A204.1 (cell line): ENCODE results near the gene RNPEPL1.

ENCODE experiments used
- FAIRE-seq: peaks from 2 replicates; lab custom pipeline; 2012; peaks lifted over from hg19 to GRCh38; lab: Jason Lieb, UNC

RNPEPL1 gene

DNA sequence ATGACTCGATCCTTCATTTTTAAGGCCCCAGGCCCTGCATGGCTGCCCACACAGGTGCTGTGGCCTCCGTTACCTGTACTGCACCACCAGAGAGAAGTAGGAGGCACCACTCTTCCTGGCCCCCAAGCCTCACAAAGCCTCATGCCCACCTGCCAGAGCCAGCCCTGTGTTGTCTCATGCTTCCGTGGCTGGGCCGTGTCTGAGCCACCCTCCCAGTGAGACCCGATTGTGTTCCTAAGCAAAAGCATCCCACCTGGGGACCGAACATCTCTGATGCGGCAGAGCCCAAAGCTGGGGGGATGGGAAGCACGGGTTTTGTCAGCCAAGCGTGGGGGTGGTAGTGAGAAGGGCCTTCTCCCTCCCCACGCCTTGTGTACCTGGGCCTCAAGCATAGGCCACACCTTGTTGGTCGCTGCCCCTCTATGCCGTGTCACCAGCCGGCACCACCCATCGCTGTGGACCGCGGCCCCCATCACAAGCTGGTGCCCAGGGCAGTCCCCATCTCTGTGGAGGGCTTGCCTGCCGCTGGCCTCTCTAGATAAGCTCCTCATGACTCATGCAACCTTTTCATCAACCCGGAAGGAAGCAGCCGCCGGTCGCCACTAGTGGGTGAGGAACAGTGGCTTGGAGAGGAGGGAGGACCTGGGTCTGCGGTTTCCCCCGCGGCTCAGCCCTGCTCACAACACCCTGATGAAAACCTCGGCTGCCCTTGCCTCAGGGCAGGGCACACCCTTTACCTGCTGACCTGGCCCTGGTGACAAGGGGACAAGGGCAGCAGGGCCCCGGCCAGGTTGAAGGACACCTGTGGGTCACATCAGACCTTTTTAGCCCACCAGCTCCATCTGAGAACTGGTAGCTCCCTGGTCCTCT, 2.7 kb upstream of the RNPEPL1 start:
- no peak for FAIRE-seq

DNA sequence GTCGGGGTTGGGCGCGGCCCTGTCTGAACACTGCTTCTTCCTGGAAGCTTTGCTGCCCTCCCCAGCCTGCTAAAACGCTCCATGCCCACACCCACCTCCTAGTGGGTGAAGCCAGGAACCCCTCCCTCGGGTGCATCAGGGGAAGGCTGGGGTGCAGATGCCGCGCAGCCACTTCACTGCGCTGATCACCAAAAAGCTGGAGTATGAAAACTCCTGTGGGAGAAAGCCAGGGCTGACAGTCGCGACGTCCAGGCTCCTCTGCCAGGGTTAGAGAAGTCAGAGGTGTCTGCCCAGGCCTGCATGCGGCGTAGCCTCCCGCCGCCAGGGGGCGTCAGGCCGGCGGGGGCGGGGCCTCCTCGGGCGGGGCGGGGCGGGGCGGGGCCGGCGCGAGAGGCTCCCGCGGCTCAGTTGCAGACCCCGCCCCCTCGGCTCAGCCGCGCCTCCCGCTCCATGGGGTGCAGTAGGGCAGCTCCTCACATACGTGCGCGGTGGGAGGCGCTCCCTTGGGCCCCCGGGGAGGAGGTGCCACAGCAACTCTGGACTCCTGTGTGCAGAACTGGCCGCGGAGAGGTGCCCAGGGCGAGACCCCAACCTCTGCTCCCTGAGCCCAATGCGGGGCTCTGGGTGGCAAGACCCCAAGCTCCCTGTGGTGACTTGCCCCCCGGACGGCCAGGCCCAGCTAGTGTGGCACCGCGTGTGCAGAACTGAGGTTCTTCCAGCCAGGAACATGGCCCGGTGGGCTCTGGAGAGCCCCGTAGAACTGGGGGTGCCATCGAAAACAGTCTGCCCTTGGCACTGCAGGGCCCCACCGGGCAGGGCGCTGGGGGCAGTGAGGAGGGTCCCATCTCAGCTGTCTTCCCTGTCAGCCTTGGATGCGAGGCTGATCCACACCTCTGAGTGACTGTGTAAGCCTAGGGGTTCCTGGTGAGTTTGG, 1.8 kb upstream of the RNPEPL1 start:
- FAIRE-seq, result no peak

DNA sequence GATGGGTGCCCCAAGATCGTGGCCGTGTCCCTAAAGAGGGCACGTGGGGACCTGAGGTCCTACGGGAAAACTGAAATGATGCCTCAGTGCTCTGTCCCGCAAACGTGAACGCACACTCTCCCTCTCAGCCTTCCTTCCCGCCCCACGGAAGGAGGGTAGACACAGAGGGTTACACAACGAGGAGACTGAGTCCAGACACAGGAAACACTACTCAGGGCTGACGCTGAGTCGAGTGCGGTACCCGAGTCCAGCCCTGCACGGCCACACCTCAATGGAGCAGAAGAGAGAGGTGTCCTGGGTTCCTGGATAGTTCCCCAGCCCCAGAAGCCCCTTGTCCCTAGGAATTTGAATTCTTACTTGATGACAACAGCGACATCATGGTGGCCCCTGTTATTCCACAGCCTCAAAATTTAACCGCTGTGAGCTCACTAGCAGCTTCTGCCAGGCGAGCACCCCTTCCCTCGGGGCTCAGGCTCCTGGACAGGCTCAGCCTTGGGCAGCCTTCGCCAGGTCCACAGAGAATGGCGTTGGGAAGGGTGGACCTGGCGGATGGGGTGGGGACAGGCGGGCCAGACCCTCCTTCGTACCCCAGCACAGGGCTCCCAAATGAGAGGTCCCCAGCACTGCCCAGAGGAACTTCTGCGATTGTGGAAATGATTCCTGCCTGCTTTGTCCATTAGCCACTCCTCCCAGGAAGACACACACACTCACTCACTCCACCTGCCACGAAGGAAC, 980 bp upstream of the RNPEPL1 start:
- FAIRE-seq, result no peak

DNA sequence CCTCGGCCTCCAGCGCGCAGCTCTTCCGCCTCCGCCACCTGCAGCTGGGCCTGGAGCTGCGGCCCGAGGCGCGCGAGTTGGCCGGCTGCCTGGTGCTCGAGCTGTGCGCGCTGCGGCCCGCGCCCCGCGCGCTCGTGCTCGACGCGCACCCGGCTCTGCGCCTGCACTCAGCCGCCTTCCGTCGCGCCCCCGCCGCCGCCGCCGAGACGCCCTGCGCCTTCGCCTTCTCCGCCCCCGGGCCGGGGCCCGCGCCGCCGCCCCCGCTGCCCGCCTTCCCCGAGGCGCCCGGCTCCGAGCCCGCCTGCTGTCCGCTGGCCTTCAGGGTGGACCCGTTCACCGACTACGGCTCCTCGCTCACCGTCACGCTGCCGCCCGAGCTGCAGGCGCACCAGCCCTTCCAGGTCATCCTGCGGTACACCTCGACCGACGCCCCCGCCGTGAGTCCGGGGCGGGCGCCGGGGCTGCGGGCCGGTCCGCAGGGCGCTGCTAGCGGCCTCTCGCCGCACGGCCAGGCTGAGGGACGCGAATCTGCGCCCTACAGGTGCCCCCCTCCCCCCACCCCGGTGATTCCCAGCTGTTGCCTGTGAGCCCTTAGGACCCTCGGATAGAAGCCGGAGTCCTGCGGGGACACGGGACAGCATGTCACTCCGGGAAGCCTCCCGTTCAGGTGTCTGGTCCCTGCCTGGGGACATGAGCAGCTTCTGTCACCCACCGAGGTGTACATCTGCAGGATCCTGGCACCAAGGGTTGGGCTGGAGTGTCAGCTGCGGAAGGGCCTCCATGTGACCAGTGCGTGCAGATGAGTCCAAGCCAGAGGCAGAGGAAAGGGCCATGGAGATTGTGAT, 616 bp downstream of the RNPEPL1 start:
- no peak for FAIRE-seq

DNA sequence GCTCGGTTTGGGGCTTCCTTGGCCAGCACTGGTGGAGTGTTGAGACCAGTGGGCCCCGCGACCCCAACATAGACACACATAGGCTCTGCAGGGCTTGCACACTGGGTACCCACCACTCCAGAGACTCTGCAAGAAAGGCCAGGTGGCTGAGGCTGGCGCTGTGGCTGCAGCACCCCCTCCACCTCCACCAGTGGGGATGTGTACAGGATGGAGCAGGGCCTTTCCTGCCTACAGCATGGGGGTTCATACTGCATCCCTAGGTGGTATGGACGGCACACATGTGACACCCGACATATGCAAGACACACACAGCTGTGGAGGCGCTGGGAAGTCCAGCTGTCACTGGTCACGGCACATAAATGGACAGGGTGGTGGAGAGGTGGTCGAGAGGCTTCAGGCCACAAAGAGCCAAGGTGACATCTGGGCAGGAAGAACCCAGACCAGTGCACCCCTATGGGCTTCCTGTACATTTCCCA, 1.3 kb downstream of the RNPEPL1 start:
- FAIRE-seq, result no peak

DNA sequence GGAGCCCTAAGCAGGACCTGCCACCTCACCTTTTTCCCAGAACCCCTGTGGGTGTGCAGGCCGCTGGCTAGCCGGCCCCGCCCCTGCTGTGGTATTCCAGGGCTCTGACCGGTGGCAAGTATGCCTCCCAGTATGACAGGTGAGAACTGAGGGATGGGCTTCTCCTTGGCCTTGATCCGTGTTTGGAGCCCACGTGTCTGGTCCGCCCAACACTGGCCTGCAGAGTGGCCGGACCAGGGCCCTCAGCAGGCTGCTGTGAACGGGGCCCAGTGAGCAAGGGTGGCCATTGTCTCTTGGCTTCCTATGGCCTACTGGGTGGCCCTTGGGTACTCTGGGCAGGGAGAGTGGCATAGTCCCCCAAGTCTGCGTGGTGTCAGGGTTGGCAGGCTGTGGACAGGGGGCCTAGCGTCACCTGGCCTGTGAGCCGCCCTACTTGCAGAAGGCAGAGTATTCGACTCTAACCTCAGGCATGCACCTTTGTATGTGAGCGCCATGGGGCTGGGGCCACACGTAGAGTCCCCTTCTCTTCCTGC, 1.8 kb downstream of the RNPEPL1 start:
- FAIRE-seq, result no peak

DNA sequence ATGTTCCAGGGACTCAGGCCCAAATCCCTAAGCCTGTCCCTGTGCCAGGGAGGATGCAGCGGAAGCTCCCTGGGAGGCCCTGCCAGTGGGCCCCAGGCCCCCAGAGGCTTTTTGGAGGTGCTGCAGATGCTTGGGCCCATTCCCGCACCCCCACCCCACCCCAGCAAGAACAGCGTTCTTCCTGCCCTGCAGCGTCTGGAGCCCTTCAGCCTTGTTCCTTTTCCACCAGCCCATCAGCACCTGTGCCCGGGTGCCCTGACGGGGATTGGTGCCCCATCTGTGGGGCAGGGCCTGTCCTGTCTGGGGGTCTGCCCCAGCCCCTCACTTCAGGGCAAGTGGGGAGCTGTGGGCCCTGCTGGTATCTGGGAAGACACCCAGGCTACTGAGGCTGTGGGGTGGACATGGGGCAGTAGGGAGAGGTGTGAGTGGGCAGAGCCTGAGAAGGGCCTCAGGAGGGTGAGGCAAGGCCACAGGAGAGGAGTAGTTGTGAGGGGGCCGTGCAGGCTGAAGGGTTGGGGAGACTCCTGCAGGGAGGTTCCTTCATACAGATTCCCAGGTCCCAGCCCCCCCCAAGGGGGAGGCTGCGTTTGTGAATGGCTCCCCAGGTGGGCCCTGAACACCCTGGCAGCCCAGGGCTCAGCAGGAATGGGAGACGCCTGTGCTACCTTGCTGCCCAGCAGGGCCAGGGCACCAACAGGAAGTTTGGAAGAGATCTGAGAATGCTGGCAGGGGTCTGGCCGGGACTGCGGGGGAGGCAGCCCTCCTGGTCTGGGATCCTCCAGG, 2.4 kb downstream of the RNPEPL1 start:
- FAIRE-seq, result no peak

DNA sequence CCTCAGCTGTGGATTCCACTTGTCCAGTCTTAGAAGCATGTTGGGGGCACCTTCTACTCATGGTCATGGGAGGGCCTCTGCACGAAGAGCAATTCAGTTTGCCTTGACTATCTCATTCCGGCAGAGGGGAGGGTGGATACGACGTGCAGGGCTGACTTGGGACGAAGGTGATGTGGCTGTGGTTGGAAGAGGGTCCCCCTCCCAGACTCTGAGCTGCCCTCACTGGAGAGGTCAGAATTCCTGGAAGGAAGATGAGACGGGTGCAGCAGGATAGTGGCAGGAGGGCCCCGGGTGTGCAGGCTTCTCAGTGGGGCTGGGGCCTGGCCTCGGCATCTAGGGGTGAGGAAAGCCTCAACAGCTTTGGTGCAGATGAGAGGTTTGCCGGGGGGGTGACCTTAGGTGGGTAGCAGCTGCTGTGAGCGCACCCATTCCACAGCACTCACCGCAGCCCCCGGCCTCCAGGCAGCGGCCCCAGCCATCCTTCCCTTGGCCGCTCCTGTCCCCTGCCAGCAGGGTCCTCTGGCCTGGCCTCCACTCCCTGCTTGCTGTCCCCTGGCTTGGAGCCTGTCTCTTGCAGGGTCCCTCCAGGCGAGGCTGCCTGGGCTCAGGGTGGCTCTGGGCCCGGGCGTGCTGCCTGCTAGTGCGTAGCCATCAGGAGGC, 3.2 kb downstream of the RNPEPL1 start:
- no peak for FAIRE-seq

DNA sequence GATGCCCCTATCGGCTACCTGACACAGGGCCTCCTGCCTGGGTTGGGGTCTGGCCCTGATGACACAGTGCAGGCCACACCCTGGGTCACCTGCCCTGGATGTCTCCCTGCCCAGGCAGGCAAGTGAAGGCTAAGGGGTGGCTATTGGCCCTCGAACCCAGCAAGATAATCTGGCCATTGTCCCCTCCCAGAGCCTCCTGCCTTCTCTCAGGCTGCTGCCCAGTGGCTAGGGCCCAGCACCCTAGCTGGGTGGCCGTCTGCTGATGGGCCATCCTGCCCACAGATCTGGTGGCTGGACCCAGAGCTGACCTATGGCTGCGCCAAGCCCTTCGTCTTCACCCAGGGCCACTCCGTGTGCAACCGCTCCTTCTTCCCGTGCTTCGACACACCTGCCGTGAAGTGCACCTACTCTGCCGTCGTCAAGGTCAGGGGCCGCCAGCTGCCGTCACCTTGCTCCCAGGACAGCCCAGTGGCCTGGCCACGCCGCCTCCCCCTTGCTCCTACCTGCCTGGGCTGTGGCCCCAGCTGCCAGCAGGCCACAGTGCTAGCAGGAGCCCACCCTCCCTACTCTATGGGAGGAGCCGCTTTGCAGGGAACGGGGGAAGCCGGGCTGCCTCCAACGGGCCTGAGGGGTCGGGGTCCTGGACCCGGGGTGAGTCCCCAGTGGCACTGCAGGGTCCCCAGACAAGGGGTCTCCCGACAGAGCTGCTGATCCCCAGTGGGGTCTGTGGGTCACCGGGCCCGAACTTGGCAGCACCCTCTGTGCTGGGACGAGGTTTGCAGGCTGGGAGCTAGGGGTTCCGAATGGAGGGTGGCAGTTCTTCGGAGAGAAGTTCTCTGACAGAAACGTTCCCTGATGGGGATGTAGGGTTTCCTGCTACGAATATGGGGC, 4.1 kb downstream of the RNPEPL1 start:
- FAIRE-seq, result no peak

DNA sequence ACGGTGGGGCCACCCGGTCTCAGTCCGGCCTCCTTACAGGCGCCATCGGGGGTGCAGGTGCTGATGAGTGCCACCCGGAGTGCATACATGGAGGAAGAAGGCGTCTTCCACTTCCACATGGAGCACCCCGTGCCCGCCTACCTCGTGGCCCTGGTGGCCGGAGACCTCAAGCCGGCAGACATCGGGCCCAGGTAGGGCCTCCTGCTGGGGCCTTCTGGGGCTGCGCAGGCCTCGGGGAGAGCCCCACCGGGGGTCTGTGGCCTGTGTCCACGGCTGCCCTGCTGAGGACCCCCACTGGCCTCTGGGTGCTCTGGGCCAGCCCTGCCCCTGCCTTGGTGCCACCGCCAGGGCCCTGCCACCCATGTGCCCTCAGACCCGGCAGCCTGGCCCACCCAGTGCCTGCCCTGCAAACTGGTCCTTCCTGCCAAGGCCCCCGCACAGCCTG, 4.8 kb downstream of the RNPEPL1 start:
- no peak for FAIRE-seq

DNA sequence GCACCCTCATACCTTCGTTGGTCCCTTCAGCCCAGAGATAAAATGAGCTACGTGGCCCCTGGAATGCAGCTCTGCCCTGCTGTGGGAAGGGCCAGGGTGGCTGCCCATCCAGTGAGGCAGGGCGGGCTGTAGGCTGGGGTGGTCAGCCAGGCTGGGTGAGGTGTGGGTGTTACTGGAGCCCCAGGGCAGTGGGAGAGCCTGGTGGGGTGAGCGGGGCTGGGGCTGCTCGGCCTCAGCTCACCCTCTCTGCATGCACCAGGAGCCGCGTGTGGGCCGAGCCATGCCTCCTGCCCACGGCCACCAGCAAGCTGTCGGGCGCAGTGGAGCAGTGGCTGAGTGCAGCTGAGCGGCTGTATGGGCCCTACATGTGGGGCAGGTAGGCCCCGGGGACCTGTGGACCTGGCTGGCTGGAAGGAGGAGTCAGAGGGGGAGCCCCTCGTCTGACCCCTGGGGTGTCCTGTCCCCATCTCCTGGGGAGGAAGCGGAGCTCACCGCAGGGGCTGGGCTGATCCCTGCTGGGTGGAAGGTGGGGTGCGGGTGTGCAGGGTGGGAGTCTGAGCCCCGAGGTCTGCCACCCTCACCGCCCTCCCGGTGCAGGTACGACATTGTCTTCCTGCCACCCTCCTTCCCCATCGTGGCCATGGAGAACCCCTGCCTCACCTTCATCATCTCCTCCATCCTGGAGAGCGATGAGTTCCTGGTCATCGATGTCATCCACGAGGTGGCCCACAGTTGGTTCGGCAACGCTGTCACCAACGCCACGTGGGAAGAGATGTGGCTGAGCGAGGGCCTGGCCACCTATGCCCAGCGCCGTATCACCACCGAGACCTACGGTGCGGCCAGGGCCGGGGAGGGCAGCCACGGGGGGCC, 5.5 kb downstream of the RNPEPL1 start:
- FAIRE-seq, result no peak

DNA sequence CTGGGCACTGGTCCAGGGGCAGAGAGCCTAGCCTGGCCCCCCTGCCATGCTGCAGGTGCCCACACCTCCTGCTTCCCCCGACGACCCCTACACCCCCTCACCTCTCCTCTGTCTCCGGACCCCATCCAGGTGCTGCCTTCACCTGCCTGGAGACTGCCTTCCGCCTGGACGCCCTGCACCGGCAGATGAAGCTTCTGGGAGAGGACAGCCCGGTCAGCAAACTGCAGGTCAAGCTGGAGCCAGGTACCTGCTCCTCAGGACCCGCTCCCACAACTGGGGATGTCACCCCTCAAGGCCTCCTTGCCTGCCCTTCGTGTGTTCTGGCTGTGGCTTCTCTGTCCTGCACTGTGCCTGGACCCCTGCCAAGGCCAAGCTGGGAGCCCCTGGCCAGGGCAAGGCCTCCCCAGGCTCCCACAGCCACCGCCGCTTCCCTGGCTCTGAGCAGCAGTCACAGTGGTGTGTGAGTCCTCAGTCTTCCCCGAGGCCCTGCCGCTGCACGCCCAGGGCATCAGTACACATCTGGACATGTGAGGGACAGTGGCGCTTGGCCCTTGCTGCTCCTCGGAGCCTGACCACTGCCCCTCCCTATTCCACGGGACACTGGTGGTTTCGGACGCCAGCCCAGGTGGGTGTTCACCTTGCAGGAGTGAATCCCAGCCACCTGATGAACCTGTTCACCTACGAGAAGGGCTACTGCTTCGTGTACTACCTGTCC, 6.3 kb downstream of the RNPEPL1 start:
- FAIRE-seq, result no peak

DNA sequence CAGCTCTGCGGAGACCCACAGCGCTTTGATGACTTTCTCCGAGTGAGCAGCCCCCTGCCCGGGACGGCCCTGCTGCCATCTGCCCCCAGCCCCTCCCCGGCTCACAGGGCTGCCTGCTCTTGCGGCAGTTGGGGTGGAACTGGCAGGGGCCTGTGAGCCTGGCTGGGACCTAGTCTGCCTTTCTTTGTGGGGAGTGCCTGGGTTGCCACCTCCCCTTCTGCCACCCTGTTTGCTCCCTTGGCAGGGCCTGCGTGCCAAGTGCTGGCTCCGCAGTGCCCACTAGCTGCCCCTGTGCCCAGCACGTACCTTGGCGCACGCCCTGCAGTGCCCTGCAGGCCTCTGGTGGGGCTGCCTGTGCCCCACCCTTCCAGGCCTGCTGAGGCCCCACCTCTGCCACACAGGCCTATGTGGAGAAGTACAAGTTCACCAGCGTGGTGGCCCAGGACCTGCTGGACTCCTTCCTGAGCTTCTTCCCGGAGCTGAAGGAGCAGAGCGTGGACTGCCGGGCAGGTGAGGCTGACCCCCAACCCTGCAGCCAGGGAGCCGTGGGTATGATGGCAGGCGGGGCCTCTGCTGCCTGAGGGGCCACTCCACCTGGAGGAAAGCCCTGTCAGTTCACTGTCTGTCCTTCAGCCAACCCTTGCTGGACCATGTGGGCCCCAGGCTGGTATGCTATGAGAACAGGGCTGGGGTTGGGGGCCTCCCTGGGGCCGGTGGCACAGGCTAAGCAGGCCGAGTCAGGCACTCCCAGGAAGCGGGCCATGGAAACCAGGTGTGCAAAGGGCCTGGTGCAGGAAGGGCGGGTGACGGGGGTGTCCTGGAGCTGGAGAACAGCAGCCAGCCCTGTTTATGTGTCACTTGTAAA, 7.0 kb downstream of the RNPEPL1 start:
- no peak for FAIRE-seq

DNA sequence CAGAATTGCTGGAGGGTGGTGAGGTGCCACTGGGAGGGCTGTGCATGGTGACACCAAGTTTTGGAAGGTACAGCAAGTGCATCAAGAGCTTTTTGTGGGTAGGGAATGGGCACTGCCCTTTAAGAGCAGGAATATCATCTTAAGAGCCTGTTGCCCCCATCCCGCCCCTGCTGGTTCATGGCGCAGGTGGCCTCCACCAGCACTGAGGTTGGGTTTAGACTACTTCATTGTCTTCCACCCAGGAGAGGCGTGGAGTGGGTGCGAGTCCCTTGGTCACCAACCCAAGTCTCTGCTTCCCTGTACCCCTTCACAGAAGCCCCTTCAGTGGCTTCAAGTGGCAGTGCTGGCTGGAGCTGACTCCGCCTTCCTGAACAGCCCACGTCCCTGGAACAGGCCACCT, 7.8 kb downstream of the RNPEPL1 start:
- no peak for FAIRE-seq

DNA sequence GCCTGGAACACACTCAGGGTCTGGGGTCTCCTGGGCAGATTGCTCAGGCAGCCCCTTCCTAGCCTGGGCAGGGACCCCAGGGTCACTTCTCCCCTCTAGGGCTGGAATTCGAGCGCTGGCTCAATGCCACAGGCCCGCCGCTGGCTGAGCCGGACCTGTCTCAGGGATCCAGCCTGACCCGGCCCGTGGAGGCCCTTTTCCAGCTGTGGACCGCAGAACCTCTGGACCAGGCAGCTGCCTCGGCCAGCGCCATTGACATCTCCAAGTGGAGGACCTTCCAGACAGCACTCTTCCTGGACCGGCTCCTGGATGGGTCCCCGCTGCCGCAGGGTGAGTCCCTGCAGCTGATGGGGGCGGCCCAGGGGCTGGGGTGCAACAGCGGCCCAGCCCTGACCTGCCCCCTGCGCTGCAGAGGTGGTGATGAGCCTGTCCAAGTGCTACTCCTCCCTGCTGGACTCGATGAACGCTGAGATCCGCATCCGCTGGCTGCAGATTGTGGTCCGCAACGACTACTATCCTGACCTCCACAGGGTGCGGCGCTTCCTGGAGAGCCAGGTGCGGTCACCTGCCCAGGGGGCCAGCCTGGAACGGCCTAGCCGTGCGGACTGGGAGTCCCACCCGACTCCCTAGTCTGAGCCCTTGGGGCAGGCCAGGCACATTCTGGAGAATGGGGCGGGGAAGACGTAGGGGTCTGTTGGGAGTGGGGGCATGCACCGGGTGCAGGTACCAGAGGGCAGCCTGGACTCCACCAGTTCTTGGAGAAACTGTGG, 8.3 kb downstream of the RNPEPL1 start:
- FAIRE-seq, result no peak
